ENCODE results near the gene PARVB. TPM values are rescaled to one million over a fixed set of nuclear protein-coding genes. Genes with fewer than 3 reads are reported as not detected.

The PARVB gene
- total and polyA plus RNA-seq, 2 donors (not counting 3 experiments of a cell fraction or from before 2014, with no cell fraction given): 155 to 162 TPM

DNA sequence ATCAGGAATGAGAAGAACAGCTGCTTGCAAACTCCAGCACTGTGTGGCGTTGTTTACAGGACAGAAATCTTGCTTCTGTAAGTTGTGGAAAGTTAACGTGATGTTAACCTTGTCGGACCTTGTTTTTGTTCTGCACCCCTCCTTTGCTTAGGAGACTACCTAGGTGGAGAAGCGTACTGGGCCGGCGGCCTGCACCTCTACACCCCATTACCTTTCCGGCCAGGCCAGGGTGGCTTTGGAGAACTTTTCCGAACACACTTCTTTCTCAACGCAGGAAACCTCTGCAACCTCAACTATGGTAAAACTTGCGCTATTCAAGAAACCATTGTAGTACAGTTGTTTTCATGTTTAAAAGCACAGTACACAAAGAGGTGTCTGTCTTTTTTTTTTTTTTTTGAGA, 35.1 kb upstream of the PARVB start:
- H3K27ac ChIP-seq (ENCODE audit: insufficient read depth, low read depth, low read length): no peak overlapping the region
- H3K9me1 ChIP-seq (replicated peaks; ENCODE audit: control insufficient read depth, extremely low read depth, insufficient read depth, low read length): no peaks in the 10 kb centered on the region
- FAIRE-seq (no peak), DNase-seq (ENCODE audit: low read depth, low spot score) (no peak)
- ChIA-PET POLR2A (no interaction called here), CTCF (interaction anchor here (10.3 kb wide), 1 partner anchor 96 kb away, joined by 640 read pairs; no protein-coding TSS in a partner anchor)
- dilution Hi-C loops (cut with MboI; ENCODE audit: extremely low pct_ligation_motif_present, low sequenced_read_pairs) (no loop called here), intact Hi-C loops (cut with micrococcal nuclease) (no loop called here)
- no peak overlapping the region for H3K4me3 ChIP-seq (replicated peaks in 1 of 3; ENCODE audit: insufficient read depth in 1 of 3, low read depth in 1 of 3, low read length in 3 of 3)
- peaks cover 9 to 25% of the 10 kb centered on the region in 2 experiments for H3K36me3 ChIP-seq (ENCODE audit: control insufficient read depth in 2 of 2, extremely low read depth in 1 of 2, insufficient read depth in 2 of 2, low read length in 2 of 2)
- no peak overlapping the region for H3K9ac ChIP-seq (replicated peaks; ENCODE audit: extremely low read depth, insufficient read depth, low read length)
- TF ChIP-seq, protein P1, sequence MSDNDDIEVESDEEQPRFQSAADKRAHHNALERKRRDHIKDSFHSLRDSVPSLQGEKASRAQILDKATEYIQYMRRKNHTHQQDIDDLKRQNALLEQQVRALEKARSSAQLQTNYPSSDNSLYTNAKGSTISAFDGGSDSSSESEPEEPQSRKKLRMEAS (IDR thresholded peaks at IDR 0.05; ENCODE audit: insufficient read depth, insufficient read length): no peak
- TF ChIP-seq CTCF (IDR thresholded peaks at IDR 0.05; ENCODE audit: extremely low read depth in 1 of 2, insufficient read depth in 1 of 2, low read depth in 1 of 2, low read length in 2 of 2): no peak
- TF ChIP-seq JUN (IDR thresholded peaks at IDR 0.05; ENCODE audit: borderline replicate concordance, insufficient read depth, insufficient read length, low read depth): no peak
- no peak for TF ChIP-seq EZH2 (IDR thresholded peaks at IDR 0.05; ENCODE audit: borderline replicate concordance, low read depth, low read length, severe bottlenecking)
- no peak for TF ChIP-seq MYC (IDR thresholded peaks at IDR 0.05; ENCODE audit: low read depth, low read length)
- no peak for TF ChIP-seq GATA2 (IDR thresholded peaks at IDR 0.05; ENCODE audit: insufficient read depth, insufficient read length, low read depth, low read length)
- no peak for TF ChIP-seq FOS (IDR thresholded peaks at IDR 0.05; ENCODE audit: borderline replicate concordance, insufficient read depth, low read length)
- no peak for TF ChIP-seq POLR2A (IDR thresholded peaks at IDR 0.05; ENCODE audit: low read depth, low read length)
- TF ChIP-seq POLR2AphosphoS5 (IDR thresholded peaks at IDR 0.05; ENCODE audit: insufficient read depth, low read depth, low read length): no peak
- no peaks in the 10 kb centered on the region for H3K4me1 ChIP-seq (ENCODE audit: control insufficient read depth, extremely low read depth, insufficient read depth, low read length)
- H3K9me3 ChIP-seq (replicated peaks; ENCODE audit: control insufficient read depth, insufficient read depth, low read length): no peaks in the 10 kb centered on the region
- H3K27me3 ChIP-seq (ENCODE audit: control insufficient read depth in 2 of 2, insufficient read depth in 2 of 2, low read length in 2 of 2): no peaks in the 10 kb centered on the region
- no peak overlapping the region for H2AFZ ChIP-seq (ENCODE audit: low read depth, low read length)
- no peaks in the 10 kb centered on the region for H4K20me1 ChIP-seq (replicated peaks; ENCODE audit: control insufficient read depth, extremely low read depth, insufficient read depth, low read length)
- no peak overlapping the region for H3K4me2 ChIP-seq (ENCODE audit: insufficient read depth, low read length)
- H3K79me2 ChIP-seq (ENCODE audit: control insufficient read depth, insufficient read depth, low read length): peaks cover 2% of the 10 kb centered on the region
- no TSS peak for BruUV-seq (replicated peaks)

Data from endothelial cell of umbilical vein (primary cell).